IMR-90 (cell line): ENCODE data around the gene MLLT1. TPM values are rescaled to one million over a fixed set of nuclear protein-coding genes. Genes with fewer than 3 reads are reported as not detected.
A peak's percentile ranks its signal among the peaks of the same experiment; 100 is the strongest.

Source experiments
- ATAC-seq: fragments of 200-7000 bp; cut with Tn5 transposase; 2 replicates; pipeline ENCODE4 v1.9.1; 2020; ENCODE audit warnings: low read depth, mild to moderate bottlenecking, moderate library complexity
- BruUV-seq: library from RNA; stranded (reverse); fragments of 400-500 nt; replicated peaks from 2 replicates; lab custom pipeline; 2021; lab: Mats Ljungman, UMichigan
- CTCF ChIA-PET: fragments of 300-600 bp; formaldehyde crosslinking; extraction: SDS; loops from one replicate; lab custom pipeline; 2021; ENCODE audit warnings: antibody characterized with exemption; lab: Yijun Ruan, JAX
- POLR2A ChIA-PET: fragments of 300-600 bp; sonication (Branson Sonifier 250); formaldehyde crosslinking; loops from one replicate; lab custom pipeline; 2022; ENCODE audit warnings: antibody characterized with exemption; ENCODE audit not compliant: unreplicated experiment; lab: Charles Lee
- DNase-seq: peaks from one replicate; pipeline ENCODE4 v3.0.0; 2013
- H2AFZ ChIP-seq: replicated peaks from 2 replicates; pipeline ENCODE3; 2013; ENCODE audit warnings: low read length, mild to moderate bottlenecking; ENCODE audit not compliant: poor library complexity
- H2AK5ac ChIP-seq: 2 replicates; pipeline ENCODE4 v1.6.1; 2013; ENCODE audit warnings: low read depth, low read length, inconsistent platforms
- H2AK9ac ChIP-seq: replicated peaks from 2 replicates; pipeline ENCODE3; 2013; ENCODE audit warnings: mild to moderate bottlenecking, low read depth, low read length, moderate library complexity; ENCODE audit not compliant: poor library complexity
- H2BK120ac ChIP-seq: 2 replicates; pipeline ENCODE4 v1.6.1; 2013; ENCODE audit warnings: low read depth, low read length, inconsistent platforms
- H2BK15ac ChIP-seq: 3 replicates; pipeline ENCODE4 v1.6.1; 2013; ENCODE audit warnings: low read depth, low read length, inconsistent platforms
- H2BK20ac ChIP-seq: 2 replicates; pipeline ENCODE4 v1.6.1; 2013; ENCODE audit warnings: low read depth, mild to moderate bottlenecking, inconsistent platforms, low read length, moderate library complexity
- H2BK5ac ChIP-seq: 2 replicates; pipeline ENCODE4 v1.6.1; 2013; ENCODE audit warnings: mild to moderate bottlenecking, low read depth, low read length, inconsistent platforms; ENCODE audit not compliant: poor library complexity, severe bottlenecking
- H3K14ac ChIP-seq: replicated peaks from 2 replicates; pipeline ENCODE4 v1.6.1; 2013; ENCODE audit warnings: low read depth, low read length, inconsistent platforms
- H3K18ac ChIP-seq: 2 replicates; pipeline ENCODE4 v1.6.1; 2013; ENCODE audit warnings: low read depth, low read length, control low read depth
- H3K23ac ChIP-seq: 2 replicates; pipeline ENCODE4 v1.6.1; 2013; ENCODE audit warnings: low read depth, low read length, inconsistent platforms
- H3K27ac ChIP-seq: 2 replicates; pipeline ENCODE4 v1.5.1; 2013; ENCODE audit warnings: mild to moderate bottlenecking, control low read depth, low read length; ENCODE audit not compliant: insufficient read depth
- H3K27me3 ChIP-seq: 2 replicates; pipeline ENCODE4 v1.6.1; 2013; ENCODE audit warnings: low read length; ENCODE audit not compliant: control insufficient read depth, insufficient read depth
- H3K36me3 ChIP-seq: 2 replicates; pipeline ENCODE4 v1.6.1; 2013; ENCODE audit warnings: low read length, mixed read lengths; ENCODE audit not compliant: control insufficient read depth, insufficient read depth
- H3K4ac ChIP-seq: 2 replicates; pipeline ENCODE4 v1.6.1; 2013; ENCODE audit warnings: low read depth, low read length, inconsistent platforms
- H3K4me1 ChIP-seq: 2 replicates; pipeline ENCODE4 v1.6.1; 2013; ENCODE audit warnings: low read length, mixed read lengths; ENCODE audit not compliant: control insufficient read depth, insufficient read depth
- H3K4me2 ChIP-seq: 2 replicates; pipeline ENCODE4 v1.6.1; 2013; ENCODE audit warnings: low read depth, mild to moderate bottlenecking, control low read depth, low read length, moderate library complexity
- H3K4me3 ChIP-seq: 2 replicates; pipeline ENCODE4 v1.5.1; 2013; ENCODE audit warnings: low read depth, mild to moderate bottlenecking, control low read depth, low read length, moderate library complexity; ENCODE audit not compliant: insufficient read depth
- H3K56ac ChIP-seq: 2 replicates; pipeline ENCODE4 v1.6.1; 2013; ENCODE audit warnings: low read length, inconsistent platforms; ENCODE audit not compliant: insufficient read depth; ENCODE audit errors: extremely low read depth
- H3K79me1 ChIP-seq, 2 experiments: 2 replicates each; pipeline ENCODE4 v1.6.1; 2013; ENCODE audit warnings: low read length in 2 of 2, inconsistent platforms in 1 of 2, low read depth in 1 of 2
- H3K9ac ChIP-seq: 2 replicates; pipeline ENCODE4 v1.6.1; 2013; ENCODE audit warnings: low read depth, low read length, control low read depth
- H3K9me1 ChIP-seq: 2 replicates; pipeline ENCODE4 v1.6.1; 2013; ENCODE audit warnings: low read length, inconsistent platforms; ENCODE audit not compliant: insufficient read depth
- H3K9me3 ChIP-seq: 2 replicates; pipeline ENCODE4 v1.6.1; 2013; ENCODE audit warnings: low read length; ENCODE audit not compliant: control insufficient read depth, insufficient read depth
- H4K20me1 ChIP-seq: 2 replicates; pipeline ENCODE4 v1.6.1; 2013; ENCODE audit warnings: low read length, inconsistent platforms; ENCODE audit not compliant: insufficient read depth
- H4K5ac ChIP-seq: 2 replicates; pipeline ENCODE4 v1.6.1; 2013; ENCODE audit warnings: mild to moderate bottlenecking, low read depth, low read length, control low read depth
- H4K8ac ChIP-seq, 2 experiments: 2 replicates each; pipeline ENCODE4 v1.6.1; 2013; ENCODE audit warnings: low read depth in 2 of 2, low read length in 2 of 2, control low read depth in 1 of 2, inconsistent platforms in 1 of 2
- H4K91ac ChIP-seq: 2 replicates; pipeline ENCODE4 v1.6.1; 2013; ENCODE audit warnings: low read depth, low read length, inconsistent platforms; ENCODE audit not compliant: insufficient read depth
- POLR2A ChIP-seq: IDR thresholded peaks from 2 replicates; pipeline ENCODE4 v1.6.1; 2012; ENCODE audit warnings: mild to moderate bottlenecking, low read depth, low read length
- RCOR1 ChIP-seq: IDR thresholded peaks from 2 replicates; pipeline ENCODE4 v1.6.1; 2012; ENCODE audit warnings: mild to moderate bottlenecking, low read length, improper control_type of control experiment; ENCODE audit not compliant: insufficient replicate concordance
- WGBS, 2 experiments: methylation state at CpG; one replicate each; pipeline versions ENCODE4 v1.1.5 to v1.1.7; 2013; ENCODE audit warnings: missing lambda C conversion rate in 2 of 2; ENCODE audit not compliant: insufficient read length in 1 of 2; ENCODE audit errors: extremely low coverage in 2 of 2; 5-methylcytosine and 5-hydroxymethylcytosine counted together
- dilution Hi-C: fragments of 300-500 bp; cut with HindIII; formaldehyde crosslinking; loops from one replicate; pipeline ENCODE4 v1.14.3; 2018; ENCODE audit warnings: low sequenced_read_pairs; ENCODE audit not compliant: unreplicated experiment
- in situ Hi-C: fragments of 300-500 bp; cut with MboI; formaldehyde crosslinking; loops from 3 replicates; pipeline ENCODE4 v1.14.3; 2019; ENCODE audit warnings: low sequenced_read_pairs, inconsistent platforms, mixed read lengths
- intact Hi-C: fragments of 100-400 bp; cut with micrococcal nuclease; formaldehyde crosslinking; loops from 2 replicates; pipeline ENCODE4 v1.10.0; 2022
- polyA plus RNA-seq, 3 experiments: library from polyadenylated mRNA; depleted of rRNA; stranded (reverse); fragments of >200 nt; gene quantifications; 2 replicates each; pipeline ENCODE4 v1.2.3, GENCODE V29; 2012; ENCODE audit warnings: low replicate concordance in 1 of 3
- total RNA-seq: library from RNA; depleted of rRNA; stranded (reverse); fragments of >200 nt; gene quantifications from 2 replicates; pipeline ENCODE4 v1.2.3, GENCODE V29; 2012

The MLLT1 gene
- total and polyA plus RNA-seq, 2 of the 4 experiments (the other 2 are of a cell fraction) = 1.3 to 30.6 TPM

GRCh38 chr19:6242677-6243076 lies 37.1 kb downstream of the MLLT1 start:
- H4K91ac ChIP-seq = no peak overlapping the region
- dilution Hi-C loops (no loop called here), intact Hi-C loops (no loop called here), in situ Hi-C loops (no loop called here)
- TF ChIP-seq RCOR1 = no peak
- no peak for TF ChIP-seq POLR2A
- H3K4me2 ChIP-seq = no peak overlapping the region
- no peak overlapping the region for H2BK20ac ChIP-seq
- peaks cover 81% of the 10 kb centered on the region for H4K20me1 ChIP-seq
- WGBS, 2 experiments = 100% methylated on average over 1 of the region's 10 CpGs; no CpG with 5 or more reads in 1 of the 2 experiments
- H3K27ac ChIP-seq = no peak overlapping the region
- no peak overlapping the region for H2BK15ac ChIP-seq
- CTCF ChIA-PET = no interaction called here
- BruUV-seq = no TSS peak
- H4K5ac ChIP-seq = no peak overlapping the region
- H4K8ac ChIP-seq = no peak overlapping the region
- no peak overlapping the region for H2AK9ac ChIP-seq
- no peak overlapping the region for H2BK120ac ChIP-seq
- H2AK5ac ChIP-seq = 0 out of 2 replicates have a peak overlapping the region, but pooled peaks have one; percentile 30
- ATAC-seq = no peak
- H3K23ac ChIP-seq = no peak overlapping the region
- H2AFZ ChIP-seq = no peak overlapping the region
- POLR2A ChIA-PET = no interaction called here
- H3K18ac ChIP-seq = no peak overlapping the region
- H3K4ac ChIP-seq = no peak overlapping the region
- H3K56ac ChIP-seq = no peak overlapping the region
- H3K27me3 ChIP-seq = no peaks in the 10 kb centered on the region
- peaks cover 24% of the 10 kb centered on the region for H3K9me1 ChIP-seq
- H3K9ac ChIP-seq = no peak overlapping the region
- H3K36me3 ChIP-seq = peaks cover 8% of the 10 kb centered on the region; the same call in 1 of the 2 replicates
- 0 out of 2 replicates have a peak overlapping the region, but pooled peaks have one; percentile 28 for H3K14ac ChIP-seq
- H2BK5ac ChIP-seq = no peak overlapping the region
- peaks cover 52 to 90% of the 10 kb centered on the region in 2 experiments for H3K79me1 ChIP-seq
- no peak overlapping the region for H3K4me3 ChIP-seq
- no peak for DNase-seq
- H3K9me3 ChIP-seq = no peaks in the 10 kb centered on the region
- peaks cover 18% of the 10 kb centered on the region for H3K4me1 ChIP-seq
